GM12801 (cell line): ENCODE measurements around the gene SLC22A25.

Experiments
- CTCF ChIP-seq: IDR thresholded peaks from one replicate; pipeline ENCODE4 v1.5.1; 2011; ENCODE audit warnings: control low read depth; ENCODE audit not compliant: insufficient read length; ENCODE audit errors: extremely low read depth

Gene SLC22A25

DNA sequence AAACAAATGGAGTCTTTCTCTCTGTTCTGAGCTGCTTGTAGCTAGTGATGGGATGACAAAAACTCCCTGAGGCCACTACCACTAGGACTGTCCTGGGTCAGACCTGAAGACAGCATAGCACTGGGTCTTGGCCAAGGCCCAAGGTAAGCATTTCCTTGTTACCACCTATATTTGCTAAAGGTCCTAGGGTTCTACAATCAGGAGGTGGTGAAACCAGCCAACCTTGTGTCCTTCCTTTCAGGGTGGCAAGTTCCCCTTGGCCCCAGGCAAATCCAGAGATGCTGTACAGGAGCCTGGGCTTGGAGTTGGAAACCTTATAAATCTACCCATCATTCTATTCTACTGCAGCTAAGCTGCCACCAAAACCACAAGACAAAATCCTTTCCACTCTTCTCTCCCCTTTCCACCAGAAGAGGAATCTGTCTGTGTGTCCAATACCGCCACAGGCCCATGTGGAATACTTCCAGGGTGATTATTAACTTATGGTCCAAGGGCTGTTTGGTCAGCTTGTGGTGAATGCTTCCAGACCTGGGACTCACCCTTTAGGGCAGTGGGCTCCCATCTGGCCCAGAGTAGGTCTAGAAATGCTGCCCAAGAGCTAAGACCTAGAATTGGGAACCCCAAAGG is 16.8 kb downstream of the SLC22A25 start:
- no peak for TF ChIP-seq CTCF

GRCh38 chr11:63214093-63214492 is 29.3 kb downstream of the SLC22A25 start:
- TF ChIP-seq CTCF: no peak

- TF ChIP-seq CTCF: no peak
These were observed 30.7 kb downstream of the SLC22A25 start for GRCh38 chr11:63212742-63213141.

DNA sequence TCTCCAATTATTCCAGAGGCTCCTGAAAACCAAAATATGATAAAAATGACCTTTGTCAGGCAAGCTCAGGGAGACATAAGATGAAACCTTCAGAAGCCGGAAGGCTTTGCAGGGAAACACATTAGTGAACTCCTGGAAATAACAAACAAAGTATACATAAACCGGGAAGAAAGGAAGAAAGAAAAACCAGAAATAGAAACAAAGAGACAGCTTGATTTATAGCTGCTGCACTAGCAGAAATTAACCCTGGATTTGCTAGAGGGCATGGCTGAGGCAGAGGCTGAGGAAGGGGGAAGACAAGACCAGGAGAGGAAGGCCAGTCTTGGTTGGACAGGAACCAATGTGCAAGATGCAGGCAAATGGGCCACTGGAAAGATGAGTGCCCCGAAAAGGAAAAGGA is 33.3 kb downstream of the SLC22A25 start:
- no peak for TF ChIP-seq CTCF
